Measurements from ENCODE around the gene CDK16. TPM values are rescaled to one million over a fixed set of nuclear protein-coding genes. Genes with fewer than 3 reads are reported as not detected.

The CDK16 gene
- total RNA-seq, 2 donors from 2014 or later = 167 to 245 TPM

- Histone ChIP-seq H3K4me3 (ENCODE audit: low read length) (no peak overlapping the region), H3K36me3 (ENCODE audit: control insufficient read depth, insufficient read depth, low read length) (peaks cover 80% of the 10 kb centered on the region), H3K9ac (ENCODE audit: extremely low read depth, low read length, poor library complexity, severe bottlenecking) (no peak overlapping the region), H3K9me3 (ENCODE audit: control insufficient read depth, low read length) (no peaks in the 10 kb centered on the region), H3K4me1 (ENCODE audit: control insufficient read depth, insufficient read depth, low read length) (peaks cover 8% of the 10 kb centered on the region), H3K27ac (ENCODE audit: low read depth, low read length) (no peak overlapping the region), H3K27me3 (ENCODE audit: control insufficient read depth, insufficient read depth, low read length, poor library complexity, severe bottlenecking) (no peaks in the 10 kb centered on the region)
- DNase-seq = peak; percentile 76
- Mint-ChIP-seq H3K9me3 (no peaks in the 10 kb centered on the region), H3K4me1 (peaks cover 42% of the 10 kb centered on the region), H3K27me3 (ENCODE audit: insufficient read depth) (no peaks in the 10 kb centered on the region), H3K27ac (peak overlapping the region; percentile 78), H3K36me3 (ENCODE audit: low read depth) (peaks cover 98% of the 10 kb centered on the region), H3K4me3 (no peak overlapping the region)
- WGBS, 2 experiments (ENCODE audit: insufficient coverage in 1 of 2, insufficient read length in 1 of 2) = 95% methylated on average over 7 of the region's 9 CpGs; no CpG with 5 or more reads in 1 of the 2 experiments
- peak; percentile 58 for TF ChIP-seq CTCF (conservative IDR thresholded peaks at IDR 0.05)
These were observed 17.9 kb upstream of the CDK16 start for GRCh38 chrX:47200385-47201150.

GRCh38 chrX:47201345-47201944 is 17.0 kb upstream of the CDK16 start:
- Mint-ChIP-seq H3K27me3 (ENCODE audit: insufficient read depth) (no peaks in the 10 kb centered on the region), H3K4me3 (no peak overlapping the region), H3K36me3 (ENCODE audit: low read depth) (peaks cover 99% of the 10 kb centered on the region), H3K27ac (peak overlapping the region; percentile 32), H3K9me3 (no peaks in the 10 kb centered on the region), H3K4me1 (peaks cover 33% of the 10 kb centered on the region)
- DNase-seq = no peak
- Histone ChIP-seq H3K36me3 (ENCODE audit: control insufficient read depth, insufficient read depth, low read length) (peaks cover 86% of the 10 kb centered on the region), H3K9me3 (ENCODE audit: control insufficient read depth, low read length) (no peaks in the 10 kb centered on the region), H3K9ac (ENCODE audit: extremely low read depth, low read length, poor library complexity, severe bottlenecking) (no peak overlapping the region), H3K27ac (ENCODE audit: low read depth, low read length) (no peak overlapping the region), H3K4me3 (ENCODE audit: low read length) (no peak overlapping the region), H3K4me1 (ENCODE audit: control insufficient read depth, insufficient read depth, low read length) (peaks cover 8% of the 10 kb centered on the region), H3K27me3 (ENCODE audit: control insufficient read depth, insufficient read depth, low read length, poor library complexity, severe bottlenecking) (no peaks in the 10 kb centered on the region)
- TF ChIP-seq CTCF (conservative IDR thresholded peaks at IDR 0.05) = no peak
- WGBS, 2 experiments (ENCODE audit: insufficient coverage in 1 of 2, insufficient read length in 1 of 2) = 93 to 100% methylated on average over 1 to 8 of the region's 9 CpGs

GRCh38 chrX:47202316-47202715 is 16.2 kb upstream of the CDK16 start:
- Mint-ChIP-seq H3K36me3 (ENCODE audit: low read depth) (peaks cover 99% of the 10 kb centered on the region), H3K27me3 (ENCODE audit: insufficient read depth) (no peaks in the 10 kb centered on the region), H3K9me3 (no peaks in the 10 kb centered on the region), H3K4me3 (no peak overlapping the region), H3K4me1 (peaks cover 25% of the 10 kb centered on the region), H3K27ac (peak overlapping the region; percentile 32)
- WGBS, 2 experiments (ENCODE audit: insufficient coverage in 1 of 2, insufficient read length in 1 of 2) = 97 to 100% methylated on average over 2 to 11 of the region's 11 CpGs
- H3K9ac ChIP-seq (ENCODE audit: extremely low read depth, low read length, poor library complexity, severe bottlenecking) = no peak overlapping the region
- no peak overlapping the region for H3K27ac ChIP-seq (ENCODE audit: low read depth, low read length)
- TF ChIP-seq CTCF (conservative IDR thresholded peaks at IDR 0.05) = no peak
- H3K9me3 ChIP-seq (ENCODE audit: control insufficient read depth, low read length) = no peaks in the 10 kb centered on the region
- H3K4me1 ChIP-seq (ENCODE audit: control insufficient read depth, insufficient read depth, low read length) = peaks cover 8% of the 10 kb centered on the region
- H3K36me3 ChIP-seq (ENCODE audit: control insufficient read depth, insufficient read depth, low read length) = peaks cover 86% of the 10 kb centered on the region
- no peak overlapping the region for H3K4me3 ChIP-seq (ENCODE audit: low read length)
- DNase-seq = no peak
- H3K27me3 ChIP-seq (ENCODE audit: control insufficient read depth, insufficient read depth, low read length, poor library complexity, severe bottlenecking) = no peaks in the 10 kb centered on the region
